HEK293 (cell line): ENCODE results near the gene HSPB2.

Experiments used
- CTCF ChIA-PET: fragments of 350-600 bp; formaldehyde crosslinking; extraction: SDS; loops from one replicate; lab custom pipeline; 2021; ENCODE audit warnings: antibody characterized with exemption; lab: Yijun Ruan, JAX
- POLR2A ChIA-PET: fragments of 300-600 bp; formaldehyde crosslinking; extraction: SDS; loops from one replicate; lab custom pipeline; 2020; ENCODE audit warnings: antibody characterized with exemption, inconsistent platforms; lab: Yijun Ruan, JAX
- H3K27ac ChIP-seq: fragments of 200-500 bp; sonication (Bioruptor generic); 2 replicates; pipeline ENCODE4 v1.5.1; 2014; ENCODE audit warnings: low read depth, low read length, control low read depth, inconsistent platforms; ENCODE audit errors: extremely low read depth
- H3K36me3 ChIP-seq, 2 experiments: fragments of 200-500 bp in 1 of 2; sonication (Bioruptor generic) in 1 of 2; 1 replicate in 1 of 2; 2 replicates in 1 of 2; pipeline ENCODE4 v1.5.1; 2014 to 2017; ENCODE audit warnings: inconsistent platforms in 2 of 2, low read length in 2 of 2; ENCODE audit not compliant: control insufficient read depth in 2 of 2, insufficient read depth in 1 of 2
- H3K4me1 ChIP-seq: fragments of 200-500 bp; sonication (Bioruptor generic); 2 replicates; pipeline ENCODE4 v1.5.1; 2014; ENCODE audit warnings: mild to moderate bottlenecking, low read length, inconsistent platforms; ENCODE audit not compliant: control insufficient read depth, insufficient read depth
- H3K4me3 ChIP-seq: 2 replicates; pipeline ENCODE4 v1.5.1; 2011; ENCODE audit warnings: low read depth, mild to moderate bottlenecking, control low read depth, low read length, moderate library complexity
- H3K9me3 ChIP-seq: fragments of 200-500 bp; sonication (Bioruptor generic); 2 replicates; pipeline ENCODE4 v1.5.1; 2014; ENCODE audit warnings: low read depth, low read length, inconsistent platforms; ENCODE audit not compliant: control insufficient read depth, insufficient read depth
- EGR2 ChIP-seq: fragments of 450-650 bp; formaldehyde crosslinking; IDR thresholded peaks from 2 replicates; pipeline ENCODE4 v1.5.1; 2016; ENCODE audit warnings: low read depth, missing biosample characterization, missing genetic modification characterization
- FEZF1 ChIP-seq: fragments of 450-650 bp; formaldehyde crosslinking; IDR thresholded peaks from 2 replicates; pipeline ENCODE4 v1.5.1; 2016; ENCODE audit warnings: missing biosample characterization, missing genetic modification characterization
- GLIS1 ChIP-seq: fragments of 450-650 bp; formaldehyde crosslinking; IDR thresholded peaks from 2 replicates; pipeline ENCODE4 v1.5.1; 2016; ENCODE audit warnings: missing biosample characterization, missing genetic modification characterization
- HOXD13 ChIP-seq: sonication (generic); formaldehyde crosslinking; IDR thresholded peaks from 2 replicates; pipeline ENCODE4 v1.8.0; 2022; ENCODE audit warnings: missing genetic modification reagents, borderline replicate concordance
- KLF16 ChIP-seq: fragments of 450-650 bp; formaldehyde crosslinking; IDR thresholded peaks from 2 replicates; pipeline ENCODE4 v1.5.1; 2017; ENCODE audit warnings: missing biosample characterization, missing genetic modification characterization
- KLF9 ChIP-seq: fragments of 450-650 bp; formaldehyde crosslinking; IDR thresholded peaks from 2 replicates; pipeline ENCODE4 v1.5.1; 2016; ENCODE audit warnings: missing biosample characterization, missing genetic modification characterization, low read depth
- TCF7L2 ChIP-seq: IDR thresholded peaks from 2 replicates; pipeline ENCODE4 v1.6.1; 2011; ENCODE audit warnings: low read depth, mild to moderate bottlenecking, inconsistent platforms, low read length, moderate library complexity, borderline replicate concordance
- YY1 ChIP-seq: fragments of 450-650 bp; formaldehyde crosslinking; IDR thresholded peaks from 2 replicates; pipeline ENCODE4 v1.5.1; 2018; ENCODE audit warnings: missing biosample characterization, missing genetic modification characterization
- ZBTB17 ChIP-seq: fragments of 450-650 bp; formaldehyde crosslinking; IDR thresholded peaks from 2 replicates; pipeline ENCODE4 v1.5.1; 2016; ENCODE audit warnings: missing biosample characterization, missing genetic modification characterization
- ZBTB7A ChIP-seq: fragments of 450-650 bp; formaldehyde crosslinking; IDR thresholded peaks from 2 replicates; pipeline ENCODE4 v1.5.1; 2016; ENCODE audit warnings: low read depth, missing biosample characterization, missing genetic modification characterization
- ZFHX2 ChIP-seq: fragments of 450-650 bp; formaldehyde crosslinking; conservative IDR thresholded peaks from 2 replicates; pipeline ENCODE4 v1.5.1; 2016; ENCODE audit warnings: missing biosample characterization, missing genetic modification characterization
- ZFP3 ChIP-seq: fragments of 450-650 bp; formaldehyde crosslinking; IDR thresholded peaks from 2 replicates; pipeline ENCODE4 v1.5.1; 2016; ENCODE audit warnings: low read depth, missing biosample characterization, missing genetic modification characterization
- ZFP69B ChIP-seq: fragments of 450-650 bp; formaldehyde crosslinking; IDR thresholded peaks from 2 replicates; pipeline ENCODE4 v1.5.1; 2016; ENCODE audit warnings: missing biosample characterization, missing genetic modification characterization
- ZNF10 ChIP-seq: fragments of 450-650 bp; formaldehyde crosslinking; IDR thresholded peaks from 2 replicates; pipeline ENCODE4 v1.5.1; 2017; ENCODE audit warnings: missing biosample characterization, missing genetic modification characterization
- ZNF121 ChIP-seq: fragments of 450-650 bp; formaldehyde crosslinking; IDR thresholded peaks from 2 replicates; pipeline ENCODE4 v1.5.1; 2016; ENCODE audit warnings: missing biosample characterization, missing genetic modification characterization
- ZNF214 ChIP-seq: fragments of 450-650 bp; formaldehyde crosslinking; IDR thresholded peaks from 2 replicates; pipeline ENCODE4 v1.5.1; 2017; ENCODE audit warnings: missing biosample characterization, mild to moderate bottlenecking, missing genetic modification characterization, borderline replicate concordance
- ZNF391 ChIP-seq: fragments of 450-650 bp; formaldehyde crosslinking; IDR thresholded peaks from 2 replicates; pipeline ENCODE4 v1.5.1; 2016; ENCODE audit warnings: low read depth, missing biosample characterization, missing genetic modification characterization, borderline replicate concordance
- ZNF530 ChIP-seq: fragments of 450-650 bp; formaldehyde crosslinking; IDR thresholded peaks from 2 replicates; pipeline ENCODE4 v1.5.1; 2016; ENCODE audit warnings: low read depth, missing biosample characterization, missing genetic modification characterization
- ZNF560 ChIP-seq: fragments of 450-650 bp; formaldehyde crosslinking; IDR thresholded peaks from 2 replicates; pipeline ENCODE4 v1.5.1; 2017; ENCODE audit warnings: missing biosample characterization, missing genetic modification characterization, borderline replicate concordance
- ZNF660 ChIP-seq: fragments of 450-650 bp; IDR thresholded peaks from 2 replicates; pipeline ENCODE4 v1.5.1; 2018; ENCODE audit warnings: missing biosample characterization, mild to moderate bottlenecking, missing genetic modification characterization
- ZNF747 ChIP-seq: fragments of 450-650 bp; formaldehyde crosslinking; IDR thresholded peaks from 2 replicates; pipeline ENCODE4 v1.5.1; 2016; ENCODE audit warnings: missing biosample characterization, missing genetic modification characterization
- ZNF76 ChIP-seq: fragments of 450-650 bp; formaldehyde crosslinking; IDR thresholded peaks from 2 replicates; pipeline ENCODE4; 2016; ENCODE audit warnings: low read depth, missing biosample characterization, missing genetic modification characterization, borderline replicate concordance
- ZNF791 ChIP-seq: fragments of 450-650 bp; formaldehyde crosslinking; IDR thresholded peaks from 2 replicates; pipeline ENCODE4 v1.5.1; 2016; ENCODE audit warnings: missing biosample characterization, missing genetic modification characterization
- ZSCAN23 ChIP-seq: fragments of 450-650 bp; formaldehyde crosslinking; IDR thresholded peaks from 2 replicates; pipeline ENCODE4 v1.5.1; 2016; ENCODE audit warnings: missing biosample characterization, missing genetic modification characterization
- ZXDB ChIP-seq: fragments of 450-650 bp; formaldehyde crosslinking; IDR thresholded peaks from 2 replicates; pipeline ENCODE4 v1.5.1; 2016; ENCODE audit warnings: missing biosample characterization, missing genetic modification characterization
- TF ChIP-seq, protein P1 (sequence below): fragments of 450-650 bp; formaldehyde crosslinking; IDR thresholded peaks from 2 replicates; pipeline ENCODE4 v1.5.1; 2016; ENCODE audit warnings: missing biosample characterization, missing genetic modification characterization

The HSPB2 gene

DNA sequence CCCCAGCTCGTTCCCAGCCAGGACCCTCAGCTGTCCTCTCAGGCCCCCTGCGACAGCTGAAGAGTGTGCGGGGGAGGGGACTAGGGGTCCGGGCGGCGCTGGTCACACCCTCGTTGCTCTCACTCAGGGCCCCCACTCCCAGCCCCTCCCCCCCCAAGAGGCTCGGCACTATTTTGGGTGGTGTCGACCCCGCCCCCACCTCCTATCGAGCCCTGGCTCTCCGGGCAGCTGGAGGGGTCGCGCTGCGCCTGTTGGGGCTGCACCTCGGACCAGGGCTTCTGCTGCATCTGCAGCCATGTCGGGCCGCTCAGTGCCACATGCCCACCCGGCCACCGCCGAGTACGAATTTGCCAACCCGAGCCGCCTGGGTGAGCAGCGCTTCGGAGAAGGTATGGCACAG, at the start of gene HSPB2:
Gene HSPB2, plus strand, starts transcription at position 200 of the 400 bp plus-strand sequence. Its CDS starts 96 bp downstream, at position 296.
- TF ChIP-seq YY1 (tag by site-specific recombination) (no peak), KLF9 (no peak), FEZF1 (tag by site-specific recombination) (no peak), GLIS1 (no peak), HOXD13 (CRISPR knock-in tag) (no peak), ZBTB7A (no peak), ZSCAN23 (tag by site-specific recombination) (no peak), ZNF214 (tag by site-specific recombination) (no peak), ZFP3 (tag by site-specific recombination) (no peak), ZNF76 (tag by site-specific recombination) (no peak), ZNF560 (tag by site-specific recombination) (no peak), EGR2 (tag by site-specific recombination) (no peak), ZFP69B (tag by site-specific recombination) (no peak), TCF7L2 (no peak)
- TF ChIP-seq, protein P1, sequence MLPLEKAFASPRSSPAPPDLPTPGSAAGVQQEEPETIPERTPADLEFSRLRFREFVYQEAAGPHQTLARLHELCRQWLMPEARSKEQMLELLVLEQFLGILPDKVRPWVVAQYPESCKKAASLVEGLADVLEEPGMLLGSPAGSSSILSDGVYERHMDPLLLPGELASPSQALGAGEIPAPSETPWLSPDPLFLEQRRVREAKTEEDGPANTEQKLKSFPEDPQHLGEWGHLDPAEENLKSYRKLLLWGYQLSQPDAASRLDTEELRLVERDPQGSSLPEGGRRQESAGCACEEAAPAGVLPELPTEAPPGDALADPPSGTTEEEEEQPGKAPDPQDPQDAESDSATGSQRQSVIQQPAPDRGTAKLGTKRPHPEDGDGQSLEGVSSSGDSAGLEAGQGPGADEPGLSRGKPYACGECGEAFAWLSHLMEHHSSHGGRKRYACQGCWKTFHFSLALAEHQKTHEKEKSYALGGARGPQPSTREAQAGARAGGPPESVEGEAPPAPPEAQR: no peak
- no peaks in the 10 kb centered on the region for H3K36me3 ChIP-seq
- H3K9me3 ChIP-seq: no peaks in the 10 kb centered on the region
- H3K4me1 ChIP-seq: no peaks in the 10 kb centered on the region
- ChIA-PET CTCF (no interaction called here), POLR2A (no interaction called here)
- H3K4me3 ChIP-seq: no peak within 1 kb of the TSS
- no peak within 1 kb of the TSS for H3K27ac ChIP-seq

DNA sequence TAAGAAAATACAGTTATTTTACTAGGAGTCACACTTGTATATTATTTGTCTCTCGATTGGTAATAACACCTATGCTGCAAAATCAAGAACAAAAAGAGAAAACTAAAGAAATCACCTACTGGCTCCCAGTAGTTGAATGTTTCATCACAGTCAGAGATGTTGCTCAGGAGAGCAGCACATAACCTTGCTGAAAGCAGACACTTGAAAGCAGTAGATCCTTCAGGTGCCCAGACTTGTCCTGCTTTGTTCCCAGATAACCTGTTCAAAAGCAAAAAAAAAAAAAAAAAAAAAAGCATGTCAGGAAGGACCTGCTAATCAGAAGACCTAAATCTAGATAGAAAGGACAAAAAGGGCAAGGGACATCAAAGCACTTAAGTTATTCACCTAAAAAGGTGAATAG, 42.4 kb upstream of the HSPB2 start:
- POLR2A ChIA-PET: interaction anchor here (0.6 to 1.8 kb wide), 5 partner anchors 18 to 111 kb away, joined by 3 to 18 read pairs (median 3); no protein-coding TSS in a partner anchor
- H3K4me1 ChIP-seq: no peaks in the 10 kb centered on the region
- no peaks in the 10 kb centered on the region for H3K9me3 ChIP-seq
- no peak for TF ChIP-seq KLF16 (tag by site-specific recombination)
- TF ChIP-seq ZNF791 (tag by site-specific recombination): no peak
- TF ChIP-seq ZBTB17 (tag by site-specific recombination): no peak
- TF ChIP-seq ZNF76 (tag by site-specific recombination): no peak
- no peak for TF ChIP-seq ZBTB7A
- TF ChIP-seq KLF9: no peak
- no peak for TF ChIP-seq ZNF530 (tag by site-specific recombination)
- no peak for TF ChIP-seq ZNF660 (tag by site-specific recombination)
- TF ChIP-seq ZFHX2 (tag by site-specific recombination): no peak
- no peak for TF ChIP-seq ZNF10
- TF ChIP-seq, all 188 proteins: peak for 0
- H3K36me3 ChIP-seq: peaks cover 15 to 41% of the 10 kb centered on the region in 2 experiments; a peak in 2 of 3 replicates
- CTCF ChIA-PET: interaction anchor here (0.6 to 2.8 kb wide), 6 partner anchors 9 to 410 kb away, joined by 4 to 17 read pairs (median 4); no protein-coding TSS in a partner anchor
- no peak overlapping the region for H3K4me3 ChIP-seq
- no peak overlapping the region for H3K27ac ChIP-seq

- Histone ChIP-seq H3K27ac (0 out of 2 replicates have a peak overlapping the region, but pooled peaks have one; percentile 66), H3K4me3 (peak overlapping the region; percentile 89), H3K4me1 (no peaks in the 10 kb centered on the region), H3K9me3 (no peaks in the 10 kb centered on the region), H3K36me3 (peaks cover 13 to 42% of the 10 kb centered on the region in 2 experiments; a peak in 2 of 3 replicates)
- ChIA-PET POLR2A (interaction anchor here (0.6 to 1.8 kb wide), 8 partner anchors 19 to 214 kb away, joined by 3 to 18 read pairs (median 4); no protein-coding TSS in a partner anchor), CTCF (interaction anchor here (0.6 to 2.8 kb wide), 7 partner anchors 9 to 410 kb away, joined by 3 to 17 read pairs (median 4); no protein-coding TSS in a partner anchor)
- TF ChIP-seq ZXDB (tag by site-specific recombination) (no peak), ZNF391 (tag by site-specific recombination) (no peak), ZNF747 (tag by site-specific recombination) (no peak), ZNF121 (tag by site-specific recombination) (peak; percentile 94)
Measured at GRCh38 chr11:111870522-111870885, 42.0 kb upstream of the HSPB2 start.
